Activated CD4-positive, alpha-beta T cell treated with anti-CD3 and anti-CD28 coated beads, Interleukin-2, Interleukin-6, amounts not matched to agents 100 ng/mL and 50 ng/mL, durations not matched to agents 16 hours and 8 hours (primary cell): ENCODE data around the gene DPH1.
"Not testable (repeated sequence)": the region's sequence is repeated elsewhere in the genome, so short reads cannot be mapped to it uniquely, and the experiment has no call there.

ENCODE experiments used
- DNase-seq: peaks from one replicate; pipeline ENCODE4 v3.0.0-alpha.2; 2020

Gene DPH1

GRCh38 chr17:2029911-2030778 lies at the start of gene DPH1:
TSS of gene DPH1 (plus strand) at chr17:2030153. CDS start at chr17:2030170, 17 bp downstream.
- DNase-seq: peak; percentile 92

GRCh38 chr17:1980665-1981250 lies 49.2 kb upstream of the DPH1 start:
- no peak for DNase-seq

- DNase-seq: not testable (repeated sequence)
These were observed 47.1 kb upstream of the DPH1 start for GRCh38 chr17:1982793-1983366.

GRCh38 chr17:1985093-1985492 lies 44.9 kb upstream of the DPH1 start:
- no peak for DNase-seq

GRCh38 chr17:1985686-1986085 lies 44.3 kb upstream of the DPH1 start:
- DNase-seq: no peak

- no peak for DNase-seq
These were observed 43.0 kb upstream of the DPH1 start for GRCh38 chr17:1986783-1987451.

- DNase-seq: no peak
These were observed 40.8 kb upstream of the DPH1 start for GRCh38 chr17:1989135-1989534.

GRCh38 chr17:1992541-1992940 lies 37.4 kb upstream of the DPH1 start:
- no peak for DNase-seq

GRCh38 chr17:1994707-1995106 lies 35.2 kb upstream of the DPH1 start:
- DNase-seq: no peak

GRCh38 chr17:1995321-1995892 lies 34.5 kb upstream of the DPH1 start:
- no peak for DNase-seq

GRCh38 chr17:1995907-1996799 lies 33.8 kb upstream of the DPH1 start:
- no peak for DNase-seq

GRCh38 chr17:1996800-1997288 lies 33.1 kb upstream of the DPH1 start:
- DNase-seq: no peak

GRCh38 chr17:1997289-1997926 lies 32.5 kb upstream of the DPH1 start:
- DNase-seq: no peak

- DNase-seq: no peak
These were observed 31.8 kb upstream of the DPH1 start for GRCh38 chr17:1997927-1998742.

GRCh38 chr17:1999557-2000251 lies 30.2 kb upstream of the DPH1 start:
- DNase-seq: no peak

- DNase-seq: no peak
These were observed 27.1 kb upstream of the DPH1 start for GRCh38 chr17:2002767-2003329.

GRCh38 chr17:2003525-2003924 lies 26.4 kb upstream of the DPH1 start:
- DNase-seq: no peak

- no peak for DNase-seq
These were observed 25.5 kb upstream of the DPH1 start for GRCh38 chr17:2004435-2004952.
